Measurements from ENCODE around the gene CDCP2. TPM values are rescaled to one million over a fixed set of nuclear protein-coding genes. Genes with fewer than 3 reads are reported as not detected.
"Not testable (repeated sequence)": the region's sequence is repeated elsewhere in the genome, so short reads cannot be mapped to it uniquely, and the experiment has no call there.

Gene CDCP2
- total and polyA plus RNA-seq, 3 donors from 2014 or later: 0.06 to 0.24 (median 0.20) TPM

GRCh38 chr1:54171016-54171415, 18.2 kb upstream of the CDCP2 start:
- H3K4me3 ChIP-seq: no peak overlapping the region
- 79 to 85% methylated on average over 5 to 8 of the region's 8 CpGs for WGBS, 2 donors
- no peaks in the 10 kb centered on the region for H3K9me3 ChIP-seq
- TF ChIP-seq POLR2A (IDR thresholded peaks at IDR 0.05): no peak
- TF ChIP-seq, protein P1, sequence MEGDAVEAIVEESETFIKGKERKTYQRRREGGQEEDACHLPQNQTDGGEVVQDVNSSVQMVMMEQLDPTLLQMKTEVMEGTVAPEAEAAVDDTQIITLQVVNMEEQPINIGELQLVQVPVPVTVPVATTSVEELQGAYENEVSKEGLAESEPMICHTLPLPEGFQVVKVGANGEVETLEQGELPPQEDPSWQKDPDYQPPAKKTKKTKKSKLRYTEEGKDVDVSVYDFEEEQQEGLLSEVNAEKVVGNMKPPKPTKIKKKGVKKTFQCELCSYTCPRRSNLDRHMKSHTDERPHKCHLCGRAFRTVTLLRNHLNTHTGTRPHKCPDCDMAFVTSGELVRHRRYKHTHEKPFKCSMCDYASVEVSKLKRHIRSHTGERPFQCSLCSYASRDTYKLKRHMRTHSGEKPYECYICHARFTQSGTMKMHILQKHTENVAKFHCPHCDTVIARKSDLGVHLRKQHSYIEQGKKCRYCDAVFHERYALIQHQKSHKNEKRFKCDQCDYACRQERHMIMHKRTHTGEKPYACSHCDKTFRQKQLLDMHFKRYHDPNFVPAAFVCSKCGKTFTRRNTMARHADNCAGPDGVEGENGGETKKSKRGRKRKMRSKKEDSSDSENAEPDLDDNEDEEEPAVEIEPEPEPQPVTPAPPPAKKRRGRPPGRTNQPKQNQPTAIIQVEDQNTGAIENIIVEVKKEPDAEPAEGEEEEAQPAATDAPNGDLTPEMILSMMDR (IDR thresholded peaks at IDR 0.05): no peak
- no peak overlapping the region for H3K27ac ChIP-seq
- DNase-seq: no peak
- no peaks in the 10 kb centered on the region for H3K36me3 ChIP-seq (ENCODE audit: low read depth, missing control alignments)
- no peaks in the 10 kb centered on the region for H3K4me1 ChIP-seq
- intact Hi-C loops (cut with DNase I; ENCODE audit: low total_unique reads): no loop called here
- H3K27me3 ChIP-seq: no peaks in the 10 kb centered on the region

DNA sequence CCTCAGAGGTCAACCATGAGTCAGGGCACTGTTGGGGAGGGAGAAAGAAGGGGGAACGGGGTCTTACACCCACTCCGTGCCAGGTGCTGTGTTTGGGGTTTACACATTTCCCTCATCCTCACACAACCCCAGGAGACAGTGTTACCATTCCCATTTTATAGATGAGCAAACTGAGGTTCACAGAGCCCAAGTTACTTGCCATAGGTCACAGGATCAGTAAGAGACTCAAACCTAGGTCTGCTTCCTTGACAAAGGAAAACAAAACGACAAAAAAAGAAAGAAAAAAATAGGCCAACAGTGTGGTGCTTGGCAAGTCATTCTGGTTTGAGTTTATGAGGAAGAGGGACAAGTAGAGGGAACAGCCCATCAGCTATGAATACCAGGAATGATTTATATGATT, 16.3 kb upstream of the CDCP2 start:
- no peak for DNase-seq
- H3K36me3 ChIP-seq (ENCODE audit: low read depth, missing control alignments): no peaks in the 10 kb centered on the region
- intact Hi-C loops (cut with DNase I; ENCODE audit: low total_unique reads): no loop called here
- H3K27ac ChIP-seq: no peak overlapping the region
- TF ChIP-seq, protein P1 (IDR thresholded peaks at IDR 0.05): no peak
- TF ChIP-seq POLR2A (IDR thresholded peaks at IDR 0.05): no peak
- WGBS, 2 donors: 78 to 82% methylated on average over 3 of the region's 3 CpGs
- no peak overlapping the region for H3K4me3 ChIP-seq
- no peaks in the 10 kb centered on the region for H3K4me1 ChIP-seq
- H3K9me3 ChIP-seq: no peaks in the 10 kb centered on the region
- no peaks in the 10 kb centered on the region for H3K27me3 ChIP-seq

- H3K27ac ChIP-seq: no peak overlapping the region
- H3K4me1 ChIP-seq: no peaks in the 10 kb centered on the region
- no peaks in the 10 kb centered on the region for H3K27me3 ChIP-seq
- no peaks in the 10 kb centered on the region for H3K9me3 ChIP-seq
- intact Hi-C loops (cut with DNase I; ENCODE audit: low total_unique reads): no loop called here
- DNase-seq: no peak
- no peak overlapping the region for H3K4me3 ChIP-seq
- WGBS, 2 donors: 92 to 93% methylated on average over 7 of the region's 8 CpGs
- H3K36me3 ChIP-seq (ENCODE audit: low read depth, missing control alignments): no peaks in the 10 kb centered on the region
- TF ChIP-seq POLR2A (IDR thresholded peaks at IDR 0.05): no peak
- TF ChIP-seq, protein P1 (IDR thresholded peaks at IDR 0.05): no peak
Observed at GRCh38 chr1:54168206-54168965, 15.6 kb upstream of the CDCP2 start.

- DNase-seq: no peak
- no peaks in the 10 kb centered on the region for H3K36me3 ChIP-seq (ENCODE audit: low read depth, missing control alignments)
- H3K4me3 ChIP-seq: no peak overlapping the region
- no peaks in the 10 kb centered on the region for H3K27me3 ChIP-seq
- H3K4me1 ChIP-seq: no peaks in the 10 kb centered on the region
- WGBS, 2 donors: 96% methylated on average over 6 to 9 of the region's 9 CpGs
- intact Hi-C loops (cut with DNase I; ENCODE audit: low total_unique reads): no loop called here
- TF ChIP-seq, protein P1 (IDR thresholded peaks at IDR 0.05): no peak
- no peak for TF ChIP-seq POLR2A (IDR thresholded peaks at IDR 0.05)
- H3K27ac ChIP-seq: no peak overlapping the region
- H3K9me3 ChIP-seq: no peaks in the 10 kb centered on the region
Observed at GRCh38 chr1:54167422-54168139, 14.8 kb upstream of the CDCP2 start.

- H3K4me1 ChIP-seq; intact Hi-C loops (cut with DNase I; ENCODE audit: low total_unique reads); H3K27me3 ChIP-seq; H3K9me3 ChIP-seq; DNase-seq; H3K27ac ChIP-seq; H3K4me3 ChIP-seq; H3K36me3 ChIP-seq (ENCODE audit: low read depth, missing control alignments): not testable (repeated sequence)
- 95 to 96% methylated on average over 8 of the region's 8 CpGs for WGBS, 2 donors
Observed at GRCh38 chr1:54166357-54166756, 13.6 kb upstream of the CDCP2 start.
